Neural cell (in vitro differentiated cells): Measurements from ENCODE around the gene RBM6. TPM values are rescaled to one million over a fixed set of nuclear protein-coding genes. Genes with fewer than 3 reads are reported as not detected.

Source experiments
- H2AFZ ChIP-seq: fragments of 200-600, 300-800 bp; sonication (generic), shearing (Covaris generic); 2 replicates; pipeline ENCODE4 v1.6.0; 2014; ENCODE audit warnings: low read depth, mild to moderate bottlenecking, antibody characterized with exemption, low read length, moderate library complexity
- H3F3A ChIP-seq: fragments of 200-600 bp; shearing (Covaris generic); 2 replicates; pipeline ENCODE4 v1.6.1; 2016; ENCODE audit warnings: mild to moderate bottlenecking, moderate library complexity, mixed read lengths, antibody characterized with exemption, low read length; ENCODE audit not compliant: insufficient read depth, poor library complexity, severe bottlenecking
- H3K27ac ChIP-seq: fragments of 200-600, 300-800 bp; sonication (generic), shearing (Covaris generic); 2 replicates; pipeline ENCODE4 v1.5.1; 2014; ENCODE audit warnings: mild to moderate bottlenecking, low read length, moderate library complexity
- H3K27me3 ChIP-seq: fragments of 300-800, 200-600 bp; sonication (generic), shearing (Covaris generic); 2 replicates; pipeline ENCODE4 v1.6.0; 2014; ENCODE audit warnings: mild to moderate bottlenecking, low read depth, low read length, moderate library complexity; ENCODE audit not compliant: insufficient read depth
- H3K36me3 ChIP-seq: fragments of 300-800, 200-600 bp; sonication (generic), shearing (Covaris generic); 2 replicates; pipeline ENCODE4 v1.5.1; 2014; ENCODE audit warnings: mild to moderate bottlenecking, antibody characterized with exemption, low read length, moderate library complexity; ENCODE audit not compliant: insufficient read depth
- H3K4me2 ChIP-seq: fragments of 300-800, 200-600 bp; sonication (generic), shearing (Covaris generic); 2 replicates; pipeline ENCODE4 v1.6.0; 2014; ENCODE audit warnings: mild to moderate bottlenecking, low read length
- H3K4me3 ChIP-seq: fragments of 300-800, 200-600 bp; sonication (generic), shearing (Covaris generic); 2 replicates; pipeline ENCODE4 v1.5.1; 2014; ENCODE audit warnings: mild to moderate bottlenecking, low read length, moderate library complexity
- H3K79me2 ChIP-seq: fragments of 200-600 bp; shearing (Covaris generic); replicated peaks from 2 replicates; pipeline ENCODE4 v1.6.0; 2014; ENCODE audit warnings: mild to moderate bottlenecking, low read length, moderate library complexity; ENCODE audit not compliant: insufficient read depth
- H3K9ac ChIP-seq: fragments of 300-800, 200-600 bp; sonication (generic), shearing (Covaris generic); 2 replicates; pipeline ENCODE4 v1.6.1; 2016; ENCODE audit warnings: mild to moderate bottlenecking, low read length, mixed read lengths
- H3K9me2 ChIP-seq: fragments of 200-600 bp; shearing (Covaris generic); 2 replicates; pipeline ENCODE4 v1.6.1; 2016; ENCODE audit warnings: mild to moderate bottlenecking, low read length, mixed read lengths; ENCODE audit not compliant: insufficient read depth
- H3K9me3 ChIP-seq: fragments of 200-600, 300-800 bp; sonication (generic), shearing (Covaris generic); 2 replicates; pipeline ENCODE4 v1.6.1; 2016; ENCODE audit warnings: mild to moderate bottlenecking, mixed run types, low read length, moderate library complexity, mixed read lengths
- H4K20me1 ChIP-seq: fragments of 200-600 bp; shearing (Covaris generic); 2 replicates; pipeline ENCODE4 v1.6.1; 2016; ENCODE audit warnings: mild to moderate bottlenecking, mixed run types; ENCODE audit not compliant: insufficient read depth
- EP300 ChIP-seq: fragments of 450-650 bp; conservative IDR thresholded peaks from 2 replicates; pipeline ENCODE4 v1.6.1; 2014; ENCODE audit warnings: antibody characterized with exemption, mild to moderate bottlenecking, moderate library complexity; ENCODE audit not compliant: poor library complexity, severe bottlenecking
- EZH2 ChIP-seq: fragments of 200-600, 300-800 bp; shearing (Covaris generic), sonication (generic); IDR thresholded peaks from 2 replicates; pipeline ENCODE4 v1.6.1; 2014; ENCODE audit warnings: antibody characterized with exemption, low read length, borderline replicate concordance, mild to moderate bottlenecking; ENCODE audit not compliant: insufficient read depth, poor library complexity, severe bottlenecking
- MXI1 ChIP-seq: fragments of 450-650 bp; conservative IDR thresholded peaks from 2 replicates; pipeline ENCODE4 v1.6.1; 2014; ENCODE audit warnings: antibody characterized with exemption, mild to moderate bottlenecking; ENCODE audit not compliant: poor library complexity, severe bottlenecking
- POLR2AphosphoS5 ChIP-seq: IDR thresholded peaks from 2 replicates; pipeline ENCODE4 v1.6.1; 2012
- RAD21 ChIP-seq: fragments of 450-650 bp; conservative IDR thresholded peaks from 2 replicates; pipeline ENCODE4 v1.6.1; 2014; ENCODE audit warnings: antibody characterized with exemption, mild to moderate bottlenecking, moderate library complexity
- SMC3 ChIP-seq: fragments of 450-650 bp; conservative IDR thresholded peaks from 2 replicates; pipeline ENCODE4 v1.6.1; 2014; ENCODE audit warnings: antibody characterized with exemption, mild to moderate bottlenecking, moderate library complexity; ENCODE audit not compliant: poor library complexity
- TAF1 ChIP-seq: IDR thresholded peaks from 2 replicates; pipeline ENCODE4 v1.6.1; 2012; ENCODE audit warnings: low read depth
- polyA plus RNA-seq: library from polyadenylated mRNA; depleted of rRNA; stranded (reverse); fragments of >200 nt; gene quantifications from 2 replicates; pipeline ENCODE4 v1.2.3, GENCODE V29; 2014
- TF ChIP-seq, protein P1 (sequence below): fragments of 450-650 bp; IDR thresholded peaks from 2 replicates; pipeline ENCODE4 v1.5.1; 2014; ENCODE audit warnings: antibody characterized with exemption, mild to moderate bottlenecking, moderate library complexity; ENCODE audit not compliant: poor library complexity, severe bottlenecking
- TF ChIP-seq, protein P2 (sequence below): IDR thresholded peaks from 2 replicates; pipeline ENCODE4 v1.6.1; 2012; ENCODE audit warnings: borderline replicate concordance

Gene RBM6
- polyA plus RNA-seq, 1 donor from 2014 or later: 177 TPM

DNA sequence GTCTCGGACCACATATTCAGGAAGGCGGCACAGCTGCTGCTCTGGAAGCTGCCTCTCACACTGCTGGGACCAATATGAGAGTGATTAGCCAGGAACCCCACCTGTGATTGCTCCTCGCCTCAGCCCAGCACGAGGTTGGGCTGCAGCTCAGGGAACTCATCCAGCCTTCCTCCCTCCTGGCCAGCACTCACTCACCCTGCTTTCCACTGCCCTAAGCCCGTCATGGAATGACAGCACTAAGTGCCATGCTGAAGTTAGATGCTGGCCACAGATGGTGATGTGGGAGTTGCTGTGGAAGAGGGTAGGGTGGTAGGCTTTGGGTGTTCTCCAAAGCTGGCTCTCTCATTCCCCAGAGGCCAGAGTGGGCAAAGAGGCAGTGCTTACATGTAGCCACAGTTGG lies 43.6 kb upstream of the RBM6 start:
- no peak overlapping the region for H3K27ac ChIP-seq
- H3K79me2 ChIP-seq: no peaks in the 10 kb centered on the region
- no peak overlapping the region for H2AFZ ChIP-seq
- H3K9ac ChIP-seq: no peak overlapping the region
- no peak overlapping the region for H3K4me3 ChIP-seq
- no peaks in the 10 kb centered on the region for H3K27me3 ChIP-seq
- no peaks in the 10 kb centered on the region for H3F3A ChIP-seq
- H3K9me2 ChIP-seq: no peaks in the 10 kb centered on the region
- H3K4me2 ChIP-seq: no peak overlapping the region
- H3K9me3 ChIP-seq: no peaks in the 10 kb centered on the region
- H4K20me1 ChIP-seq: no peaks in the 10 kb centered on the region
- TF ChIP-seq, protein P1, sequence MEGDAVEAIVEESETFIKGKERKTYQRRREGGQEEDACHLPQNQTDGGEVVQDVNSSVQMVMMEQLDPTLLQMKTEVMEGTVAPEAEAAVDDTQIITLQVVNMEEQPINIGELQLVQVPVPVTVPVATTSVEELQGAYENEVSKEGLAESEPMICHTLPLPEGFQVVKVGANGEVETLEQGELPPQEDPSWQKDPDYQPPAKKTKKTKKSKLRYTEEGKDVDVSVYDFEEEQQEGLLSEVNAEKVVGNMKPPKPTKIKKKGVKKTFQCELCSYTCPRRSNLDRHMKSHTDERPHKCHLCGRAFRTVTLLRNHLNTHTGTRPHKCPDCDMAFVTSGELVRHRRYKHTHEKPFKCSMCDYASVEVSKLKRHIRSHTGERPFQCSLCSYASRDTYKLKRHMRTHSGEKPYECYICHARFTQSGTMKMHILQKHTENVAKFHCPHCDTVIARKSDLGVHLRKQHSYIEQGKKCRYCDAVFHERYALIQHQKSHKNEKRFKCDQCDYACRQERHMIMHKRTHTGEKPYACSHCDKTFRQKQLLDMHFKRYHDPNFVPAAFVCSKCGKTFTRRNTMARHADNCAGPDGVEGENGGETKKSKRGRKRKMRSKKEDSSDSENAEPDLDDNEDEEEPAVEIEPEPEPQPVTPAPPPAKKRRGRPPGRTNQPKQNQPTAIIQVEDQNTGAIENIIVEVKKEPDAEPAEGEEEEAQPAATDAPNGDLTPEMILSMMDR: no peak
- no peak for TF ChIP-seq TAF1
- TF ChIP-seq, protein P2, sequence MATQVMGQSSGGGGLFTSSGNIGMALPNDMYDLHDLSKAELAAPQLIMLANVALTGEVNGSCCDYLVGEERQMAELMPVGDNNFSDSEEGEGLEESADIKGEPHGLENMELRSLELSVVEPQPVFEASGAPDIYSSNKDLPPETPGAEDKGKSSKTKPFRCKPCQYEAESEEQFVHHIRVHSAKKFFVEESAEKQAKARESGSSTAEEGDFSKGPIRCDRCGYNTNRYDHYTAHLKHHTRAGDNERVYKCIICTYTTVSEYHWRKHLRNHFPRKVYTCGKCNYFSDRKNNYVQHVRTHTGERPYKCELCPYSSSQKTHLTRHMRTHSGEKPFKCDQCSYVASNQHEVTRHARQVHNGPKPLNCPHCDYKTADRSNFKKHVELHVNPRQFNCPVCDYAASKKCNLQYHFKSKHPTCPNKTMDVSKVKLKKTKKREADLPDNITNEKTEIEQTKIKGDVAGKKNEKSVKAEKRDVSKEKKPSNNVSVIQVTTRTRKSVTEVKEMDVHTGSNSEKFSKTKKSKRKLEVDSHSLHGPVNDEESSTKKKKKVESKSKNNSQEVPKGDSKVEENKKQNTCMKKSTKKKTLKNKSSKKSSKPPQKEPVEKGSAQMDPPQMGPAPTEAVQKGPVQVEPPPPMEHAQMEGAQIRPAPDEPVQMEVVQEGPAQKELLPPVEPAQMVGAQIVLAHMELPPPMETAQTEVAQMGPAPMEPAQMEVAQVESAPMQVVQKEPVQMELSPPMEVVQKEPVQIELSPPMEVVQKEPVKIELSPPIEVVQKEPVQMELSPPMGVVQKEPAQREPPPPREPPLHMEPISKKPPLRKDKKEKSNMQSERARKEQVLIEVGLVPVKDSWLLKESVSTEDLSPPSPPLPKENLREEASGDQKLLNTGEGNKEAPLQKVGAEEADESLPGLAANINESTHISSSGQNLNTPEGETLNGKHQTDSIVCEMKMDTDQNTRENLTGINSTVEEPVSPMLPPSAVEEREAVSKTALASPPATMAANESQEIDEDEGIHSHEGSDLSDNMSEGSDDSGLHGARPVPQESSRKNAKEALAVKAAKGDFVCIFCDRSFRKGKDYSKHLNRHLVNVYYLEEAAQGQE: no peak
- no peak for TF ChIP-seq POLR2AphosphoS5
- TF ChIP-seq EP300: no peak
- TF ChIP-seq RAD21: no peak
- TF ChIP-seq SMC3: no peak
- no peaks in the 10 kb centered on the region for H3K36me3 ChIP-seq

DNA sequence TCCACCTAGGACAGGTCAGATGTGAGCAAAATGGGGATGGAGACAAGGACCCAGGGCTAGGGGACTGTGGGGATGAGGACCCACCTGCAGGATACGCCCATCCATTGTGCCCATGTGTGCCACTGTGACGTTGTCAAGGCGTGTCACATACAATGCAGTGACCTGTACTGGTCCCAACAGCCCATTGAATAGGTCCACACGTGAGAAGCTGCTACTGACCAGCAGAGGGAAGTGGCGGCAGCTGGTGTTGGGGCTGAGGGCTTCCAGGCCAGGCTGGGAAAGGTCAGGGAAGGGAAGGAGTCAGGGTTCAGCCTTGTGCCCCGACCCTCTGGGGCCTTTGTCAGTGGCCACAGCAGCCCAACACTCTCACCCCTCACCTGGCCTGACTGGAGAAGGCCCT lies 41.0 kb upstream of the RBM6 start:
- no peak for TF ChIP-seq MXI1
- no peak for TF ChIP-seq POLR2AphosphoS5
- TF ChIP-seq EZH2: no peak
- no peak for TF ChIP-seq TAF1
- TF ChIP-seq, protein P1: no peak
- TF ChIP-seq, protein P2: no peak
- TF ChIP-seq RAD21: no peak
- TF ChIP-seq EP300: no peak
- TF ChIP-seq SMC3: no peak
- Histone ChIP-seq H3K79me2 (no peaks in the 10 kb centered on the region), H3K9ac (no peak overlapping the region), H3K27me3 (no peaks in the 10 kb centered on the region), H3K4me2 (no peak overlapping the region), H3F3A (no peaks in the 10 kb centered on the region), H2AFZ (no peak overlapping the region), H3K9me3 (no peaks in the 10 kb centered on the region), H4K20me1 (no peaks in the 10 kb centered on the region), H3K36me3 (no peaks in the 10 kb centered on the region), H3K9me2 (no peaks in the 10 kb centered on the region), H3K4me3 (no peak overlapping the region), H3K27ac (no peak overlapping the region)
